SU-DHL-6 (cell line): ENCODE data around the gene CHMP6.

ENCODE experiments used
- CTCF ChIP-seq: fragments of 200-600 bp; sonication (generic); IDR thresholded peaks from one replicate; pipeline ENCODE4 v1.5.1; 2017; ENCODE audit warnings: antibody characterized with exemption, mild to moderate bottlenecking, low read length, moderate library complexity; ENCODE audit not compliant: insufficient read depth, poor library complexity, severe bottlenecking
- EZH2phosphoT487 ChIP-seq: fragments of 200-600 bp; sonication (generic), shearing (Covaris generic); conservative IDR thresholded peaks from 2 replicates; pipeline ENCODE4 v1.6.1; 2018; ENCODE audit warnings: mild to moderate bottlenecking, antibody characterized with exemption, low read length, moderate library complexity, mixed read lengths

- TF ChIP-seq CTCF: no peak
- TF ChIP-seq EZH2phosphoT487: no peak
Measured at GRCh38 chr17:81008140-81008539, 16.5 kb downstream of the CHMP6 start.
